Mucosa of descending colon (tissue), 3 donors: ENCODE results near the gene SCYL3. TPM values are rescaled to one million over a fixed set of nuclear protein-coding genes. Genes with fewer than 3 reads are reported as not detected.
A peak's percentile ranks its signal among the peaks of the same experiment; 100 is the strongest.

Experiments used
- ATAC-seq: fragments of 200-7000 bp; cut with Tn5 transposase; one replicate; pipeline ENCODE4 v1.9.1; 2020; ENCODE audit warnings: mild to moderate bottlenecking, moderate library complexity
- DNase-seq, 3 donors: peaks; one replicate each; pipeline ENCODE4 v3.0.0-alpha.2; 2020
- H3K36me3 ChIP-seq: fragments of 200-600 bp; one replicate; pipeline ENCODE4 v1.8.0; 2021; ENCODE audit warnings: low read depth, mild to moderate bottlenecking
- H3K4me1 ChIP-seq: fragments of 200-600 bp; one replicate; pipeline ENCODE4 v1.8.0; 2021; ENCODE audit warnings: low read depth, mild to moderate bottlenecking
- H3K4me3 ChIP-seq: fragments of 200-600 bp; one replicate; pipeline ENCODE4 v1.8.0; 2021; ENCODE audit warnings: mild to moderate bottlenecking
- H3K9me3 ChIP-seq: fragments of 200-600 bp; one replicate; pipeline ENCODE4 v1.8.0; 2021; ENCODE audit warnings: mild to moderate bottlenecking
- intact Hi-C, 2 donors: fragments of 100-400 bp; cut with DNase I in 1 of 2; cut with micrococcal nuclease in 1 of 2; formaldehyde crosslinking; loops; one replicate each; pipeline versions ENCODE4 v1.11.0 to v1.11.1; 2022; cut with DNase I, micrococcal nuclease
- total RNA-seq, 3 donors: library from RNA; stranded (reverse); fragmentation: NEBNext Ultra II Directional in 2 of 3; extraction: Animal tissue kit (Norgen Biotek cat#: 25700) in 2 of 3; gene quantifications; one replicate each; pipeline versions ENCODE4 v1.2.1 to v1.2.4, GENCODE V29; 2021 to 2023
- TF ChIP-seq, protein P1 (sequence below): fragments of 200-600 bp; IDR thresholded peaks from one replicate; pipeline ENCODE4 v1.8.0; 2022; ENCODE audit warnings: antibody characterized with exemption, mild to moderate bottlenecking
- donor health status: DM: no; HTN: no; CAD: no; lungs with moderate emphysema.
- donor health status: DM: no; HTN: no; CAD: no.
- donor health status: DM: no; HTN: yes; CAD: no.

Gene SCYL3
- total RNA-seq, 3 donors from 2014 or later = 13.4 to 20.4 (median 14.9) TPM

GRCh38 chr1:169891539-169891885 lies 2.2 kb downstream of the SCYL3 start:
- TF ChIP-seq, protein P1, sequence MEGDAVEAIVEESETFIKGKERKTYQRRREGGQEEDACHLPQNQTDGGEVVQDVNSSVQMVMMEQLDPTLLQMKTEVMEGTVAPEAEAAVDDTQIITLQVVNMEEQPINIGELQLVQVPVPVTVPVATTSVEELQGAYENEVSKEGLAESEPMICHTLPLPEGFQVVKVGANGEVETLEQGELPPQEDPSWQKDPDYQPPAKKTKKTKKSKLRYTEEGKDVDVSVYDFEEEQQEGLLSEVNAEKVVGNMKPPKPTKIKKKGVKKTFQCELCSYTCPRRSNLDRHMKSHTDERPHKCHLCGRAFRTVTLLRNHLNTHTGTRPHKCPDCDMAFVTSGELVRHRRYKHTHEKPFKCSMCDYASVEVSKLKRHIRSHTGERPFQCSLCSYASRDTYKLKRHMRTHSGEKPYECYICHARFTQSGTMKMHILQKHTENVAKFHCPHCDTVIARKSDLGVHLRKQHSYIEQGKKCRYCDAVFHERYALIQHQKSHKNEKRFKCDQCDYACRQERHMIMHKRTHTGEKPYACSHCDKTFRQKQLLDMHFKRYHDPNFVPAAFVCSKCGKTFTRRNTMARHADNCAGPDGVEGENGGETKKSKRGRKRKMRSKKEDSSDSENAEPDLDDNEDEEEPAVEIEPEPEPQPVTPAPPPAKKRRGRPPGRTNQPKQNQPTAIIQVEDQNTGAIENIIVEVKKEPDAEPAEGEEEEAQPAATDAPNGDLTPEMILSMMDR = no peak
- ATAC-seq (no peak), DNase-seq (no peak)
- Histone ChIP-seq H3K9me3 (no peaks in the 10 kb centered on the region), H3K4me3 (no peak overlapping the region), H3K4me1 (peaks cover 23% of the 10 kb centered on the region), H3K36me3 (peaks cover 5% of the 10 kb centered on the region)
- intact Hi-C loops = no loop called here

DNA sequence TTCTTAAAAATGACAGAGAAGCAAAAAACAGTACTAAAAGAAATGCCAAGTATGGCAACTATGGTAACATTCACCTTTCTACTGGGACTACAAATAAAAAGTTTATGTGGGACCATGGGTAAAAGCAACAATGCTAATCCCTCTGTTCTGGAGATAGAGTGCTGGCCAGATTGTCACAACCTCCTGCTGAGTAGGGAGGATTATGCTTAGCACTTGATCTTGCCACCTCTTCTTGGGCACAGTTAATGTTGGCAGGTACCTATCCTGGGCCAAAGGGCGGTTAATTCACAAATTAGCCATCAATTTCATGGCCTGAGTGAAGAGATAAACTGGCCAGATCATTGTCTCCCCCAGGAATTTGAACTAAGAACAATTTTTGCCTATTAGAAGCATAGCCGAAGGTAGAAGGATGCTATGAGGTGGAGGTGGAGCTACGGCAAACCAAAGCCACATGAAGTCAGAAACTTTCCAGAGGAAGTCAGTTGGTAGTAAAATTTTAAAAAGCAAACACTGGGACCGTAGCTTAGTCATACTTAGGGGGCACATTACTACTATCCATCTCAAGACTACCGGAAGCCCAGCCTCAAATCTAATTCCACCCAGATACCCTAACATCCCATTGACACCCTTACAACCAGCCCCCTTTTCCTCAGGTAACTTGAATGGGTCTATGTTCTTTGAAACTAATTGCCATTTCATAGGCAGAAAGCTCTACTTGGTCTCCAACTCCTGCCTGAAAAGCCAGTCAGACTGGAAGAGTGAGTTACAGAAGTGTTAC lies 2.7 kb downstream of the SCYL3 start:
- Histone ChIP-seq H3K9me3 (no peaks in the 10 kb centered on the region), H3K4me1 (peaks cover 23% of the 10 kb centered on the region), H3K4me3 (no peak overlapping the region), H3K36me3 (peaks cover 5% of the 10 kb centered on the region)
- ATAC-seq = peak; percentile 34
- intact Hi-C loops = no loop called here
- TF ChIP-seq, protein P1 = no peak
- DNase-seq = peak in 1 of 3 donors; percentile 72

GRCh38 chr1:169889871-169890270 lies 3.8 kb downstream of the SCYL3 start:
- Histone ChIP-seq H3K9me3 (no peaks in the 10 kb centered on the region), H3K4me1 (peaks cover 23% of the 10 kb centered on the region), H3K36me3 (peaks cover 5% of the 10 kb centered on the region), H3K4me3 (no peak overlapping the region)
- TF ChIP-seq, protein P1 = no peak
- DNase-seq (no peak), ATAC-seq (no peak)
- intact Hi-C loops = no loop called here

GRCh38 chr1:169886931-169887330 lies 6.8 kb downstream of the SCYL3 start:
- intact Hi-C loops = no loop called here
- Histone ChIP-seq H3K4me3 (no peak overlapping the region), H3K9me3 (no peaks in the 10 kb centered on the region), H3K36me3 (peaks cover 5% of the 10 kb centered on the region), H3K4me1 (peaks cover 13% of the 10 kb centered on the region)
- DNase-seq (no peak), ATAC-seq (no peak)
- TF ChIP-seq, protein P1 = no peak

DNA sequence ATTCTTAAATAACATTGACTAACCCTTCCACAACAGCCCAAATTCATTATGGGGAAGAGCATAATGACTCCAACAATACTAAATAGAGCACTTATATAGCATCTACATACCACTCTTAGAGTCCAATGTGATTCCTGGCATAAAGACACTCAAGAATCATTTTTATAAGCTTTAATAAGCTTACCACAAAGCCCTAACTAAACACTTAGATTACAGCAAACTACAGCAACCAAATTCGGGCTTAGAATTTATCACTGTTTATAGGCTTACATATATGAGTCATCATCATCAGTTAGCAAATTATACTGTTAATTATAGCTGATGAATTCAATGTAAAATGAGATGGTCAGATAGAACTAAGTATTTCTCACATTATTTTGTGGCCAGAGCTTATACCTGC lies 7.3 kb downstream of the SCYL3 start:
- no peak for ATAC-seq
- H3K36me3 ChIP-seq = peaks cover 5% of the 10 kb centered on the region

More for the DNA sequence above, 7.3 kb downstream of the SCYL3 start:
- H3K9me3 ChIP-seq = no peaks in the 10 kb centered on the region
- TF ChIP-seq, protein P1 = no peak
- intact Hi-C loops = no loop called here
- peaks cover 8% of the 10 kb centered on the region for H3K4me1 ChIP-seq
- DNase-seq = no peak
- H3K4me3 ChIP-seq = no peak overlapping the region
